ENCODE data around the gene PFKM.

Gene PFKM

GRCh38 chr12:48077111-48077510 is 42.1 kb upstream of the PFKM start:
- H3K4me3 ChIP-seq (ENCODE audit: low read depth, low read length): no peak overlapping the region
- no peak for TF ChIP-seq CTCF (IDR thresholded peaks at IDR 0.05; ENCODE audit: insufficient read depth, low read depth, low read length, missing control alignments)
- no peak for DNase-seq (ENCODE audit: low read depth)

- DNase-seq (ENCODE audit: low read depth): no peak
- TF ChIP-seq CTCF (IDR thresholded peaks at IDR 0.05; ENCODE audit: insufficient read depth, low read depth, low read length, missing control alignments): no peak
- no peak overlapping the region for H3K4me3 ChIP-seq (ENCODE audit: low read depth, low read length)
Observed at GRCh38 chr12:48078901-48079300, 40.3 kb upstream of the PFKM start.

- no peak for TF ChIP-seq CTCF (IDR thresholded peaks at IDR 0.05; ENCODE audit: insufficient read depth, low read depth, low read length, missing control alignments)
- no peak for DNase-seq (ENCODE audit: low read depth)
- no peak overlapping the region for H3K4me3 ChIP-seq (ENCODE audit: low read depth, low read length)
Observed at GRCh38 chr12:48080285-48080684, 38.9 kb upstream of the PFKM start.

- H3K4me3 ChIP-seq (ENCODE audit: low read depth, low read length): no peak overlapping the region
- TF ChIP-seq CTCF (IDR thresholded peaks at IDR 0.05; ENCODE audit: insufficient read depth, low read depth, low read length, missing control alignments): no peak
- DNase-seq (ENCODE audit: low read depth): no peak
Observed at GRCh38 chr12:48080821-48081220, 38.3 kb upstream of the PFKM start.

GRCh38 chr12:48084066-48084465 is 35.1 kb upstream of the PFKM start:
- no peak overlapping the region for H3K4me3 ChIP-seq (ENCODE audit: low read depth, low read length)
- TF ChIP-seq CTCF (IDR thresholded peaks at IDR 0.05; ENCODE audit: insufficient read depth, low read depth, low read length, missing control alignments): no peak
- no peak for DNase-seq (ENCODE audit: low read depth)

- TF ChIP-seq CTCF (IDR thresholded peaks at IDR 0.05; ENCODE audit: insufficient read depth, low read depth, low read length, missing control alignments): no peak
- no peak for DNase-seq (ENCODE audit: low read depth)
- no peak overlapping the region for H3K4me3 ChIP-seq (ENCODE audit: low read depth, low read length)
Observed at GRCh38 chr12:48084841-48085460, 34.2 kb upstream of the PFKM start.

- TF ChIP-seq CTCF (IDR thresholded peaks at IDR 0.05; ENCODE audit: insufficient read depth, low read depth, low read length, missing control alignments): no peak
- no peak overlapping the region for H3K4me3 ChIP-seq (ENCODE audit: low read depth, low read length)
- DNase-seq (ENCODE audit: low read depth): no peak
Observed at GRCh38 chr12:48086327-48086726, 32.8 kb upstream of the PFKM start.
